K562 (cell line): ENCODE measurements around the gene EYA2. TPM values are rescaled to one million over a fixed set of nuclear protein-coding genes. Genes with fewer than 3 reads are reported as not detected.

ENCODE experiments used
- ATAC-seq: fragments of 200-7000 bp; cut with Tn5 transposase; 3 replicates; pipeline ENCODE4 v1.9.1; 2020; ENCODE audit warnings: moderate library complexity
- BruUV-seq: library from RNA; stranded (reverse); fragments of 400-500 nt; replicated peaks from 2 replicates; lab custom pipeline; 2021; lab: Mats Ljungman, UMichigan
- CTCF ChIA-PET: fragments of 300-600 bp; formaldehyde crosslinking; extraction: SDS; loops from one replicate; lab custom pipeline; 2021; ENCODE audit warnings: low intra/inter-chr PET ratio; lab: Yijun Ruan, JAX
- POLR2A ChIA-PET: fragments of 300-600, 350-650 bp; sonication (Branson Sonifier 250); formaldehyde crosslinking; extraction: SDS; loops from one replicate; lab custom pipeline; 2021; ENCODE audit warnings: antibody characterized with exemption, inconsistent platforms; lab: Yijun Ruan, JAX
- DNase-seq, 4 experiments: peaks; one replicate each; pipeline versions ENCODE4 v3.0.0 to v3.0.0-alpha.2; 2011 to 2018; ENCODE audit warnings: low spot score in 3 of 4, mixed read lengths in 3 of 4; ENCODE audit errors: extremely low read depth in 1 of 4
- FAIRE-seq: peaks from 2 replicates; lab custom pipeline; 2011; peaks lifted over from hg19 to GRCh38; lab: Jason Lieb, UNC
- H2AFZ ChIP-seq: 2 replicates; pipeline ENCODE4 v1.6.0; 2011; ENCODE audit warnings: low read depth, low read length, control low read depth, inconsistent platforms
- H3K27ac ChIP-seq: fragments of 200-600 bp; 3 replicates; pipeline ENCODE4 v1.8.0; 2011; ENCODE audit warnings: low read depth, mild to moderate bottlenecking, control low read depth, inconsistent platforms, low read length, moderate library complexity, mixed read lengths; ENCODE audit errors: extremely low read depth
- H3K27me3 ChIP-seq, 2 experiments: fragments of 300-600 bp in 1 of 2; 2 replicates in 1 of 2; 3 replicates in 1 of 2; pipeline versions ENCODE4 v1.6.0 to v1.8.0; 2011; ENCODE audit warnings: inconsistent platforms in 2 of 2, low read length in 2 of 2, mild to moderate bottlenecking in 1 of 2, mixed read lengths in 1 of 2, moderate library complexity in 1 of 2; ENCODE audit not compliant: control insufficient read depth in 2 of 2, insufficient read depth in 2 of 2
- H3K36me3 ChIP-seq: fragments of 300-600 bp; 3 replicates; pipeline ENCODE4 v1.8.0; 2011; ENCODE audit warnings: mild to moderate bottlenecking, low read length, inconsistent platforms; ENCODE audit not compliant: control insufficient read depth, insufficient read depth
- H3K4me1 ChIP-seq, 2 experiments: fragments of 200-600 bp in 1 of 2; replicated peaks in 1 of 2; 2 replicates in 1 of 2; 3 replicates in 1 of 2; pipeline versions ENCODE4 v1.5.1 to v1.8.0; 2011; ENCODE audit warnings: inconsistent platforms in 2 of 2, low read length in 2 of 2, mild to moderate bottlenecking in 1 of 2, mixed read lengths in 1 of 2, moderate library complexity in 1 of 2; ENCODE audit not compliant: control insufficient read depth in 2 of 2, insufficient read depth in 2 of 2
- H3K4me2 ChIP-seq: 2 replicates; pipeline ENCODE4 v1.6.1; 2011; ENCODE audit warnings: low read length, control low read depth, inconsistent platforms, mixed read lengths; ENCODE audit not compliant: insufficient read depth
- H3K4me3 ChIP-seq: fragments of 200-600 bp; sonication (generic), shearing (Covaris generic); 2 replicates; pipeline ENCODE4 v1.5.1; 2016; ENCODE audit warnings: control low read depth, inconsistent platforms
- H3K79me2 ChIP-seq: fragments of 200-600 bp; 3 replicates; pipeline ENCODE4 v1.8.0; 2011; ENCODE audit warnings: low read length, inconsistent platforms; ENCODE audit not compliant: control insufficient read depth, insufficient read depth
- H3K9ac ChIP-seq, 2 experiments: 2 replicates each; pipeline versions ENCODE4 v1.6.0 to v1.6.1; 2011; ENCODE audit warnings: low read depth in 2 of 2, low read length in 2 of 2, control low read depth in 1 of 2, inconsistent platforms in 1 of 2, mild to moderate bottlenecking in 1 of 2, mixed read lengths in 1 of 2; ENCODE audit not compliant: insufficient read depth in 1 of 2
- H3K9me1 ChIP-seq: one replicate; pipeline ENCODE4 v1.6.0; 2011; ENCODE audit warnings: inconsistent platforms, mild to moderate bottlenecking, low read length, moderate library complexity; ENCODE audit not compliant: control insufficient read depth, insufficient read depth
- H3K9me3 ChIP-seq: replicated peaks from 2 replicates; pipeline ENCODE4 v1.5.1; 2011; ENCODE audit warnings: low read depth, low read length, inconsistent platforms; ENCODE audit not compliant: control insufficient read depth, insufficient read depth
- H4K20me1 ChIP-seq: replicated peaks from 2 replicates; pipeline ENCODE4 v1.6.1; 2011; ENCODE audit warnings: low read length, inconsistent platforms, mixed read lengths; ENCODE audit not compliant: control insufficient read depth, insufficient read depth
- COPS2 ChIP-seq: fragments of 450-650 bp; conservative IDR thresholded peaks from 2 replicates; pipeline ENCODE4 v1.6.1; 2016; ENCODE audit warnings: mild to moderate bottlenecking, moderate library complexity
- FOXJ2 ChIP-seq: fragments of 200-800 bp; sonication (Bioruptor generic); IDR thresholded peaks from 2 replicates; pipeline ENCODE4 v1.6.1; 2016; ENCODE audit warnings: missing genetic modification characterization, missing compliant biosample characterization
- HDAC1 ChIP-seq, 2 experiments: fragments of 450-650 bp; IDR thresholded peaks; 2 replicates each; pipeline ENCODE4 v1.6.1; 2016 to 2017; ENCODE audit warnings: inconsistent platforms in 1 of 2, mild to moderate bottlenecking in 1 of 2, moderate library complexity in 1 of 2
- IRF2 ChIP-seq: sonication (generic); formaldehyde crosslinking; IDR thresholded peaks from 2 replicates; pipeline ENCODE4 v1.8.1; 2022; ENCODE audit warnings: mild to moderate bottlenecking, missing genetic modification reagents
- MAZ ChIP-seq, 2 experiments: fragments of 450-650 bp in 1 of 2; sonication (generic) in 1 of 2; formaldehyde crosslinking; IDR thresholded peaks in 1 of 2; conservative IDR thresholded peaks in 1 of 2; 2 replicates each; pipeline versions ENCODE4 v1.4.0 to v1.5.0; 2020; ENCODE audit warnings: mild to moderate bottlenecking in 1 of 2, missing genetic modification reagents in 1 of 2
- MYNN ChIP-seq, 2 experiments: sonication (generic); formaldehyde crosslinking in 1 of 2; IDR thresholded peaks; 2 replicates each; pipeline versions ENCODE4 v1.5.0 to v1.6.1; 2016 to 2020; ENCODE audit warnings: antibody characterized with exemption in 1 of 2, missing genetic modification reagents in 1 of 2
- NCOA2 ChIP-seq, 2 experiments: fragments of 450-650 bp; IDR thresholded peaks; 2 replicates each; pipeline ENCODE4 v1.6.1; 2018; ENCODE audit warnings: mild to moderate bottlenecking in 2 of 2, moderate library complexity in 1 of 2; ENCODE audit not compliant: partially characterized antibody in 2 of 2
- SPI1 ChIP-seq: IDR thresholded peaks from 2 replicates; pipeline ENCODE4 v1.6.1; 2011; ENCODE audit warnings: low read depth, low read length, control low read depth, borderline replicate concordance
- SRSF1 ChIP-seq: fragments of 200-400 bp; formaldehyde crosslinking; IDR thresholded peaks from 2 replicates; pipeline ENCODE4 v1.6.1; 2017; ENCODE audit warnings: mild to moderate bottlenecking, low read depth, low read length, moderate library complexity
- SRSF3 ChIP-seq: fragments of 200-400 bp; formaldehyde crosslinking; IDR thresholded peaks from 2 replicates; pipeline ENCODE4 v1.6.1; 2016; ENCODE audit warnings: mild to moderate bottlenecking, low read length, moderate library complexity; ENCODE audit not compliant: insufficient read depth
- TAF7 ChIP-seq: fragments of 450-650 bp; IDR thresholded peaks from 2 replicates; pipeline ENCODE4 v1.6.1; 2016; ENCODE audit warnings: missing genetic modification characterization, missing compliant biosample characterization
- TAF9B ChIP-seq: fragments of 450-650 bp; IDR thresholded peaks from 2 replicates; pipeline ENCODE4 v1.6.1; 2018; ENCODE audit warnings: mild to moderate bottlenecking; ENCODE audit not compliant: partially characterized antibody
- ZKSCAN8 ChIP-seq: fragments of 200-800 bp; sonication (Bioruptor generic); IDR thresholded peaks from 2 replicates; pipeline ENCODE4 v1.6.1; 2016; ENCODE audit warnings: missing genetic modification characterization, missing compliant biosample characterization
- ZNF354B ChIP-seq: fragments of 250-450 bp; sonication (Bioruptor Pico); IDR thresholded peaks from 2 replicates; pipeline ENCODE4 v1.4.0; 2020
- ZNF584 ChIP-seq: fragments of 200-800 bp; sonication (Bioruptor generic); IDR thresholded peaks from 2 replicates; pipeline ENCODE4 v1.6.1; 2016; ENCODE audit warnings: low read depth, mild to moderate bottlenecking, missing genetic modification characterization, missing compliant biosample characterization
- WGBS: fragments of 100-300 bp; shearing (Covaris generic); methylation state at CpG from one replicate; pipeline ENCODE4 v1.1.6; 2016; ENCODE audit warnings: low coverage, mixed read lengths; ENCODE audit not compliant: insufficient coverage; ENCODE audit errors: missing lambda C conversion rate; 5-methylcytosine and 5-hydroxymethylcytosine counted together
- in situ Hi-C: fragments of 300-500 bp; cut with MboI; formaldehyde crosslinking; loops from 4 replicates; pipeline ENCODE4 v1.15.0; 2018; ENCODE audit warnings: inconsistent platforms, mixed read lengths
- intact Hi-C: fragments of 100-400 bp; cut with micrococcal nuclease; formaldehyde crosslinking; loops from 2 replicates; pipeline ENCODE4 v1.14.2; 2022
- polyA plus RNA-seq, 8 experiments: library from polyadenylated mRNA; depleted of rRNA in 4 of 8; stranded (reverse) in 5 of 8; unstranded in 3 of 8; fragments of >200 nt; fragmentation: Nextera tagmentation in 2 of 8; fragmentation: Illumina TruSeq in 1 of 8; extraction: Ambion mirVana in 2 of 8; extraction: Trizol in 1 of 8; gene quantifications; 2 replicates each; pipeline versions ENCODE4 v1.2.1 to v1.2.3, GENCODE V29; 2011 to 2014; ENCODE audit warnings: inconsistent platforms in 1 of 8, missing spikeins in 1 of 8
- total RNA-seq, 7 experiments: library from RNA; depleted of rRNA in 6 of 7; stranded (reverse); fragments of >200 nt in 6 of 7; fragmentation: Illumina TruSeq in 2 of 7; extraction: Trizol in 2 of 7; gene quantifications; 2 replicates each; pipeline versions ENCODE4 v1.2.1 to v1.2.3, GENCODE V29; 2011 to 2021; ENCODE audit warnings: low replicate concordance in 1 of 7
- TF ChIP-seq, protein P1 (sequence below), 2 experiments: IDR thresholded peaks in 1 of 2; conservative IDR thresholded peaks in 1 of 2; 2 replicates each; pipeline ENCODE4 v1.6.1; 2016; ENCODE audit warnings: low read depth in 2 of 2, mild to moderate bottlenecking in 1 of 2, missing compliant biosample characterization in 1 of 2, missing genetic modification characterization in 1 of 2, moderate library complexity in 1 of 2
- TF ChIP-seq, protein P2 (sequence below): fragments of 450-650 bp; formaldehyde crosslinking; IDR thresholded peaks from 2 replicates; pipeline ENCODE4 v1.4.0; 2022; ENCODE audit warnings: mild to moderate bottlenecking, moderate library complexity
- TF ChIP-seq, protein P3 (sequence below), 3 experiments: IDR thresholded peaks in 2 of 3; conservative IDR thresholded peaks in 1 of 3; 2 replicates each; pipeline ENCODE4 v1.5.1; 2011 to 2012; ENCODE audit warnings: low read length in 3 of 3, mild to moderate bottlenecking in 3 of 3, control low read depth in 2 of 3, improper control_type of control experiment in 1 of 3, inconsistent platforms in 1 of 3, low read depth in 1 of 3, mixed read lengths in 1 of 3, moderate library complexity in 1 of 3; ENCODE audit not compliant: insufficient read depth in 2 of 3

The EYA2 gene
- total and polyA plus RNA-seq, 9 of the 15 experiments (the other 6 are each of a cell fraction or from before 2014, with no cell fraction given) = 0.03 TPM; not detected in 8

DNA sequence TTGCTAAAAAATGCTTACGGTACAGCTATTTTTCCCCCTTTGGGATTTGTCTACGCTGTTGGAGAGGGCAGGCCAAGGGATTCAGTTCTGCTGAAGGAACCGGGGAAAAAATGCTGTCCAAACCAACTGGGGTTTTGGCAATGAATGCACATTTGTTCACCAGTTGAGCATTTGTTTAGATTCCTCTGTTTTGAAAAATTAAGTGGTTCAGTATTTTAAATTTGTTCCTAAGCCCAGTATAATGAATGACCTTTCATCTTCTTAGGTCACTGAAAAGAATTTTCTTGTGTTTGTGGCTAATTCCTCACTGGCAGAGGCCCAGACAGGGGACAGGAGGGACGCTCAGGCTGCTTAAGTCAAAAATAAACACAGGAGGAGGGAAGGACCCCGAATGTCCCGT, 10.8 kb upstream of the EYA2 start:
- no peak overlapping the region for H3K9ac ChIP-seq
- H3K36me3 ChIP-seq = no peaks in the 10 kb centered on the region
- ATAC-seq (no peak), FAIRE-seq (no peak), DNase-seq (no peak)
- H4K20me1 ChIP-seq = no peaks in the 10 kb centered on the region
- no peaks in the 10 kb centered on the region for H3K9me1 ChIP-seq
- no peak overlapping the region for H3K4me3 ChIP-seq
- no peak overlapping the region for H3K27ac ChIP-seq
- no TSS peak for BruUV-seq
- ChIA-PET CTCF (no interaction called here), POLR2A (no interaction called here)
- intact Hi-C loops = no loop called here
- 4% methylated on average over 6 of the region's 6 CpGs for WGBS
- no peak overlapping the region for H3K4me2 ChIP-seq
- H3K9me3 ChIP-seq = no peaks in the 10 kb centered on the region
- no peaks in the 10 kb centered on the region for H3K4me1 ChIP-seq
- in situ Hi-C loops = no loop called here
- H2AFZ ChIP-seq = no peak overlapping the region
- no peaks in the 10 kb centered on the region for H3K79me2 ChIP-seq
- TF ChIP-seq ZNF584 = no peak
- no peak for TF ChIP-seq TAF9B
- no peak for TF ChIP-seq TAF7 (tag)
- no peak for TF ChIP-seq MYNN (IDR thresholded peaks at IDR 0.05)
- TF ChIP-seq MYNN (CRISPR knock-in tag; IDR thresholded peaks at IDR 0.05) = no peak
- no peak for TF ChIP-seq SRSF3
- TF ChIP-seq SRSF1 = no peak
- TF ChIP-seq, protein P1, sequence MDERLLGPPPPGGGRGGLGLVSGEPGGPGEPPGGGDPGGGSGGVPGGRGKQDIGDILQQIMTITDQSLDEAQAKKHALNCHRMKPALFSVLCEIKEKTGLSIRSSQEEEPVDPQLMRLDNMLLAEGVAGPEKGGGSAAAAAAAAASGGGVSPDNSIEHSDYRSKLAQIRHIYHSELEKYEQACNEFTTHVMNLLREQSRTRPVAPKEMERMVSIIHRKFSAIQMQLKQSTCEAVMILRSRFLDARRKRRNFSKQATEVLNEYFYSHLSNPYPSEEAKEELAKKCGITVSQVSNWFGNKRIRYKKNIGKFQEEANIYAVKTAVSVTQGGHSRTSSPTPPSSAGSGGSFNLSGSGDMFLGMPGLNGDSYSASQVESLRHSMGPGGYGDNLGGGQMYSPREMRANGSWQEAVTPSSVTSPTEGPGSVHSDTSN (CRISPR knock-in tag; IDR thresholded peaks at IDR 0.05; ENCODE audit: low read depth) = no peak
- TF ChIP-seq, protein P1 (tag; conservative IDR thresholded peaks at IDR 0.05; ENCODE audit: low read depth) = no peak
- TF ChIP-seq FOXJ2 (tag) = no peak
- TF ChIP-seq MAZ (CRISPR knock-in tag; conservative IDR thresholded peaks at IDR 0.05 in 1 of 2, IDR thresholded peaks at IDR 0.05 in 1 of 2) = no peak
- TF ChIP-seq ZNF354B = no peak
- TF ChIP-seq HDAC1 (IDR thresholded peaks at IDR 0.05) = no peak
- no peak for TF ChIP-seq SPI1
- no peak for TF ChIP-seq IRF2 (CRISPR knock-in tag)
- TF ChIP-seq, protein P2, sequence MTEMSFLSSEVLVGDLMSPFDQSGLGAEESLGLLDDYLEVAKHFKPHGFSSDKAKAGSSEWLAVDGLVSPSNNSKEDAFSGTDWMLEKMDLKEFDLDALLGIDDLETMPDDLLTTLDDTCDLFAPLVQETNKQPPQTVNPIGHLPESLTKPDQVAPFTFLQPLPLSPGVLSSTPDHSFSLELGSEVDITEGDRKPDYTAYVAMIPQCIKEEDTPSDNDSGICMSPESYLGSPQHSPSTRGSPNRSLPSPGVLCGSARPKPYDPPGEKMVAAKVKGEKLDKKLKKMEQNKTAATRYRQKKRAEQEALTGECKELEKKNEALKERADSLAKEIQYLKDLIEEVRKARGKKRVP (CRISPR knock-in tag) = no peak
- TF ChIP-seq, protein P3, sequence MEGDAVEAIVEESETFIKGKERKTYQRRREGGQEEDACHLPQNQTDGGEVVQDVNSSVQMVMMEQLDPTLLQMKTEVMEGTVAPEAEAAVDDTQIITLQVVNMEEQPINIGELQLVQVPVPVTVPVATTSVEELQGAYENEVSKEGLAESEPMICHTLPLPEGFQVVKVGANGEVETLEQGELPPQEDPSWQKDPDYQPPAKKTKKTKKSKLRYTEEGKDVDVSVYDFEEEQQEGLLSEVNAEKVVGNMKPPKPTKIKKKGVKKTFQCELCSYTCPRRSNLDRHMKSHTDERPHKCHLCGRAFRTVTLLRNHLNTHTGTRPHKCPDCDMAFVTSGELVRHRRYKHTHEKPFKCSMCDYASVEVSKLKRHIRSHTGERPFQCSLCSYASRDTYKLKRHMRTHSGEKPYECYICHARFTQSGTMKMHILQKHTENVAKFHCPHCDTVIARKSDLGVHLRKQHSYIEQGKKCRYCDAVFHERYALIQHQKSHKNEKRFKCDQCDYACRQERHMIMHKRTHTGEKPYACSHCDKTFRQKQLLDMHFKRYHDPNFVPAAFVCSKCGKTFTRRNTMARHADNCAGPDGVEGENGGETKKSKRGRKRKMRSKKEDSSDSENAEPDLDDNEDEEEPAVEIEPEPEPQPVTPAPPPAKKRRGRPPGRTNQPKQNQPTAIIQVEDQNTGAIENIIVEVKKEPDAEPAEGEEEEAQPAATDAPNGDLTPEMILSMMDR (IDR thresholded peaks at IDR 0.05 in 2 of 3, conservative IDR thresholded peaks at IDR 0.05 in 1 of 3; ENCODE audit: insufficient read depth in 2 of 3, low read depth in 1 of 3, low read length in 3 of 3) = no peak
- TF ChIP-seq COPS2 = no peak
- TF ChIP-seq NCOA2 (IDR thresholded peaks at IDR 0.05; ENCODE audit: partially characterized antibody in 2 of 2) = no peak
- TF ChIP-seq ZKSCAN8 = no peak
- peaks cover 3 to 6% of the 10 kb centered on the region in 2 experiments; a peak in 3 of 5 replicates for H3K27me3 ChIP-seq
